NOMO-1 treated with DMSO at 0.1 percent for 48 hours (cell line): ENCODE results near the gene EVI5L.

Experiments used
- DNase-seq: peaks from one replicate; lab custom pipeline; 2025; ENCODE audit not compliant: unreplicated experiment; lab: John Stamatoyannopoulos, UW

Gene EVI5L

GRCh38 chr19:7894612-7895309, 64.7 kb downstream of the EVI5L start:
- no peak for DNase-seq

GRCh38 chr19:7895565-7895964, 65.5 kb downstream of the EVI5L start:
- no peak for DNase-seq

GRCh38 chr19:7897292-7897691, 67.3 kb downstream of the EVI5L start:
- DNase-seq: no peak

GRCh38 chr19:7898967-7899366, 68.9 kb downstream of the EVI5L start:
- DNase-seq: no peak

GRCh38 chr19:7899751-7900378, 69.8 kb downstream of the EVI5L start:
- DNase-seq: no peak

GRCh38 chr19:7900401-7900870, 70.4 kb downstream of the EVI5L start:
- DNase-seq: no peak

- no peak for DNase-seq
Measured at GRCh38 chr19:7900931-7901330, 70.9 kb downstream of the EVI5L start.

GRCh38 chr19:7901337-7901736, 71.3 kb downstream of the EVI5L start:
- no peak for DNase-seq

GRCh38 chr19:7902796-7903243, 72.8 kb downstream of the EVI5L start:
- DNase-seq: peak; percentile 17

- peak; percentile 99 for DNase-seq
Measured at GRCh38 chr19:7903244-7904073, 73.4 kb downstream of the EVI5L start, which contains the start of gene MAP2K7. MAP2K7 (plus strand) TSS chr19:7903877; CDS start chr19:7903945, 68 bp downstream.

- DNase-seq: no peak
Measured at GRCh38 chr19:7904074-7905020, 74.3 kb downstream of the EVI5L start.

GRCh38 chr19:7905268-7905667, 75.2 kb downstream of the EVI5L start:
- DNase-seq: no peak

GRCh38 chr19:7905859-7906258, 75.8 kb downstream of the EVI5L start:
- DNase-seq: no peak

GRCh38 chr19:7907122-7907521, 77.1 kb downstream of the EVI5L start:
- no peak for DNase-seq

- no peak for DNase-seq
Measured at GRCh38 chr19:7907544-7907943, 77.5 kb downstream of the EVI5L start.

GRCh38 chr19:7908078-7908699, 78.2 kb downstream of the EVI5L start:
- no peak for DNase-seq

- DNase-seq: no peak
Measured at GRCh38 chr19:7908742-7909461, 78.9 kb downstream of the EVI5L start.

GRCh38 chr19:7909471-7910067, 79.6 kb downstream of the EVI5L start:
- no peak for DNase-seq
